Measurements from ENCODE around the gene GLO1. TPM values are rescaled to one million over a fixed set of nuclear protein-coding genes. Genes with fewer than 3 reads are reported as not detected.

The GLO1 gene
- total RNA-seq, 1 donor from 2014 or later = 95.0 TPM

GRCh38 chr6:38646166-38646878 is 56.6 kb downstream of the GLO1 start:
- FAIRE-seq (no peak), DNase-seq (ENCODE audit: low read depth) (peak; percentile 16)
- Histone ChIP-seq H3K27me3 (ENCODE audit: control insufficient read depth, insufficient read depth, low read length) (no peaks in the 10 kb centered on the region), H3K4me3 (ENCODE audit: low read depth, low read length) (no peak overlapping the region), H3K36me3 (ENCODE audit: control insufficient read depth, insufficient read depth, low read length) (no peaks in the 10 kb centered on the region)
- TF ChIP-seq CTCF (IDR thresholded peaks at IDR 0.05; ENCODE audit: insufficient read depth, low read length, severe bottlenecking) = no peak

- DNase-seq (ENCODE audit: low read depth) = no peak
- Histone ChIP-seq H3K36me3 (ENCODE audit: control insufficient read depth, insufficient read depth, low read length) (no peaks in the 10 kb centered on the region), H3K4me3 (ENCODE audit: low read depth, low read length) (no peak overlapping the region), H3K27me3 (ENCODE audit: control insufficient read depth, insufficient read depth, low read length) (no peaks in the 10 kb centered on the region)
- FAIRE-seq = no peak
- TF ChIP-seq CTCF (IDR thresholded peaks at IDR 0.05; ENCODE audit: insufficient read depth, low read length, severe bottlenecking) = no peak
These were observed 58.0 kb downstream of the GLO1 start for GRCh38 chr6:38644951-38645350.

- DNase-seq (ENCODE audit: low read depth) = no peak
These were observed 62.6 kb downstream of the GLO1 start for GRCh38 chr6:38640216-38640909.

GRCh38 chr6:38639498-38640215 is 63.3 kb downstream of the GLO1 start, which contains the start of gene BTBD9:
Gene BTBD9 (minus strand): TSS chr6:38639929.
- FAIRE-seq (no peak), DNase-seq (ENCODE audit: low read depth) (peak; percentile 50)
- Histone ChIP-seq H3K4me3 (ENCODE audit: low read depth, low read length) (peak within 1 kb of the TSS; percentile 84), H3K36me3 (ENCODE audit: control insufficient read depth, insufficient read depth, low read length) (no peaks in the 10 kb centered on the region), H3K27me3 (ENCODE audit: control insufficient read depth, insufficient read depth, low read length) (no peaks in the 10 kb centered on the region)
- TF ChIP-seq CTCF (IDR thresholded peaks at IDR 0.05; ENCODE audit: insufficient read depth, low read length, severe bottlenecking) = no peak

More at GRCh38 chr6:38640216-38640909, 62.6 kb downstream of the GLO1 start:
- no peak for FAIRE-seq
- Histone ChIP-seq H3K36me3 (ENCODE audit: control insufficient read depth, insufficient read depth, low read length) (no peaks in the 10 kb centered on the region), H3K4me3 (ENCODE audit: low read depth, low read length) (peak overlapping the region; percentile 84), H3K27me3 (ENCODE audit: control insufficient read depth, insufficient read depth, low read length) (no peaks in the 10 kb centered on the region)
- no peak for TF ChIP-seq CTCF (IDR thresholded peaks at IDR 0.05; ENCODE audit: insufficient read depth, low read length, severe bottlenecking)

- H3K36me3 ChIP-seq (ENCODE audit: control insufficient read depth, insufficient read depth, low read length) = no peaks in the 10 kb centered on the region
- DNase-seq (ENCODE audit: low read depth) = peak; percentile 65
- FAIRE-seq = no peak
- TF ChIP-seq CTCF (IDR thresholded peaks at IDR 0.05; ENCODE audit: insufficient read depth, low read length, severe bottlenecking) = no peak
- no peaks in the 10 kb centered on the region for H3K27me3 ChIP-seq (ENCODE audit: control insufficient read depth, insufficient read depth, low read length)
- peak overlapping the region; percentile 84 for H3K4me3 ChIP-seq (ENCODE audit: low read depth, low read length)
These were observed 63.9 kb downstream of the GLO1 start for GRCh38 chr6:38638941-38639497.

Data from bronchial epithelial cell (primary cell).